CD4-positive, alpha-beta T cell treated with Interleukin-4 for 4 hours (primary cell): ENCODE measurements around the gene MYO1E.
"Not testable (repeated sequence)": the region's sequence is repeated elsewhere in the genome, so short reads cannot be mapped to it uniquely, and the experiment has no call there.

Experiments used
- DNase-seq: peaks from one replicate; pipeline ENCODE4 v3.0.0-alpha.2; 2020

Gene MYO1E

GRCh38 chr15:59290295-59291212 is 82.1 kb downstream of the MYO1E start:
- DNase-seq = no peak

GRCh38 chr15:59289574-59289973 is 83.1 kb downstream of the MYO1E start:
- DNase-seq = no peak

GRCh38 chr15:59283717-59284391 is 88.8 kb downstream of the MYO1E start:
- no peak for DNase-seq

GRCh38 chr15:59282515-59283337 is 89.9 kb downstream of the MYO1E start:
- no peak for DNase-seq

GRCh38 chr15:59281699-59282098 is 91.0 kb downstream of the MYO1E start:
- no peak for DNase-seq

GRCh38 chr15:59280855-59281254 is 91.8 kb downstream of the MYO1E start:
- DNase-seq = no peak

GRCh38 chr15:59280292-59280691 is 92.4 kb downstream of the MYO1E start:
- not testable (repeated sequence) for DNase-seq

GRCh38 chr15:59279023-59279422 is 93.6 kb downstream of the MYO1E start:
- no peak for DNase-seq

GRCh38 chr15:59278120-59278519 is 94.6 kb downstream of the MYO1E start:
- no peak for DNase-seq

- no peak for DNase-seq
Measured at GRCh38 chr15:59276225-59277178, 96.2 kb downstream of the MYO1E start.

GRCh38 chr15:59274126-59274970 is 98.3 kb downstream of the MYO1E start:
- no peak for DNase-seq

- DNase-seq = no peak
Measured at GRCh38 chr15:59273234-59273633, 99.4 kb downstream of the MYO1E start.

- DNase-seq = no peak
Measured at GRCh38 chr15:59271595-59272201, 101.0 kb downstream of the MYO1E start.

- DNase-seq = no peak
Measured at GRCh38 chr15:59268852-59269407, 103.7 kb downstream of the MYO1E start.

- DNase-seq = no peak
Measured at GRCh38 chr15:59268168-59268851, 104.4 kb downstream of the MYO1E start.

GRCh38 chr15:59266028-59266427 is 106.6 kb downstream of the MYO1E start:
- no peak for DNase-seq

- DNase-seq = no peak
Measured at GRCh38 chr15:59262316-59262715, 110.4 kb downstream of the MYO1E start.

- DNase-seq = no peak
Measured at GRCh38 chr15:59260090-59260489, 112.6 kb downstream of the MYO1E start.

GRCh38 chr15:59259137-59259943 is 113.3 kb downstream of the MYO1E start:
- no peak for DNase-seq
